ENCODE data around the gene SMARCE1.

DNA sequence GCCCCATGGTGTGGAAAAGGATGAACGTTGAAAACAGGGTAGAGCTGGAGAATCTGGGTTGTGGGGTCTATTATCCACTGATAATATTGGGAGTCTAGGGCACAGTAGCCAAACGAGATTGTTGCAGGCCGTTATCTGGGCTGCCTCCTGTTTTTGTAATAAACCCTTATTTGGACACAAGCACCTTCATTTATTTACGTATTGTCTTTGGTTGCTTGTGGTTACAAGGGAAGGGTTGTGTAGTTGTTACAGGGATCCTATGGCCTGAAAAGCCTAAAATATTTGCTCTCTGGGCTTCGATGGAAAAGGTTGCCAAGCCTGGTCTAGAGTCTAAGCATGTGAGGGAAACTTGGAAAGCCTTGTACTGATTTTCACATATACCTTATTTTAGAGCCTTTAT, 4.3 kb upstream of the SMARCE1 start:
- TF ChIP-seq REST (IDR thresholded peaks at IDR 0.05; ENCODE audit: insufficient read depth in 1 of 2, low read depth in 2 of 2, low read length in 2 of 2): no peak
- no peak for TF ChIP-seq POLR2AphosphoS5 (IDR thresholded peaks at IDR 0.05; ENCODE audit: low read depth, low read length)
- TF ChIP-seq FOXP2 (optimal IDR thresholded peaks at IDR 0.05; ENCODE audit: borderline replicate concordance, extremely low read depth, extremely low read length, insufficient read depth): no peak
- no peak for TF ChIP-seq TAF1 (IDR thresholded peaks at IDR 0.05; ENCODE audit: borderline replicate concordance, insufficient read depth, low read length)
- no peak for TF ChIP-seq SIN3A (IDR thresholded peaks at IDR 0.05; ENCODE audit: borderline replicate concordance, insufficient read depth, low read length)

All from PFSK-1 (cell line).